OCI-LY7 (cell line): ENCODE results near the gene SEZ6.

Source experiments
- CTCF ChIP-seq: fragments of 200-600 bp; sonication (generic); conservative IDR thresholded peaks from 2 replicates; pipeline ENCODE4 v1.5.1; 2014; ENCODE audit warnings: mild to moderate bottlenecking, antibody characterized with exemption, low read length, moderate library complexity, mixed read lengths
- EZH2phosphoT487 ChIP-seq: fragments of 200-600 bp; sonication (generic); IDR thresholded peaks from 2 replicates; pipeline ENCODE4 v1.6.1; 2018; ENCODE audit warnings: low read depth, borderline replicate concordance, mild to moderate bottlenecking, mixed run types, antibody characterized with exemption, low read length, moderate library complexity, mixed read lengths

- TF ChIP-seq CTCF (no peak), EZH2phosphoT487 (no peak)
Measured at GRCh38 chr17:28985950-28986713, 19.7 kb downstream of the SEZ6 start.
